ENCODE data around the gene SPAG16.

- TF ChIP-seq, protein P1, sequence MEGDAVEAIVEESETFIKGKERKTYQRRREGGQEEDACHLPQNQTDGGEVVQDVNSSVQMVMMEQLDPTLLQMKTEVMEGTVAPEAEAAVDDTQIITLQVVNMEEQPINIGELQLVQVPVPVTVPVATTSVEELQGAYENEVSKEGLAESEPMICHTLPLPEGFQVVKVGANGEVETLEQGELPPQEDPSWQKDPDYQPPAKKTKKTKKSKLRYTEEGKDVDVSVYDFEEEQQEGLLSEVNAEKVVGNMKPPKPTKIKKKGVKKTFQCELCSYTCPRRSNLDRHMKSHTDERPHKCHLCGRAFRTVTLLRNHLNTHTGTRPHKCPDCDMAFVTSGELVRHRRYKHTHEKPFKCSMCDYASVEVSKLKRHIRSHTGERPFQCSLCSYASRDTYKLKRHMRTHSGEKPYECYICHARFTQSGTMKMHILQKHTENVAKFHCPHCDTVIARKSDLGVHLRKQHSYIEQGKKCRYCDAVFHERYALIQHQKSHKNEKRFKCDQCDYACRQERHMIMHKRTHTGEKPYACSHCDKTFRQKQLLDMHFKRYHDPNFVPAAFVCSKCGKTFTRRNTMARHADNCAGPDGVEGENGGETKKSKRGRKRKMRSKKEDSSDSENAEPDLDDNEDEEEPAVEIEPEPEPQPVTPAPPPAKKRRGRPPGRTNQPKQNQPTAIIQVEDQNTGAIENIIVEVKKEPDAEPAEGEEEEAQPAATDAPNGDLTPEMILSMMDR (IDR thresholded peaks at IDR 0.05 in 4 of 5, conservative IDR thresholded peaks at IDR 0.05 in 1 of 5): no peak
- no peak for TF ChIP-seq POLR2A (IDR thresholded peaks at IDR 0.05)
Observed at GRCh38 chr2:214261683-214262082, 977.4 kb downstream of the SPAG16 start.
